A549 (cell line): ENCODE measurements around the gene HACE1.

ENCODE experiments used
- GATA3 ChIP-seq: IDR thresholded peaks from 2 replicates; pipeline ENCODE4 v1.6.1; 2012; ENCODE audit warnings: borderline replicate concordance
- JUN ChIP-seq, 2 experiments: fragments of >200 bp; sonication (Bioruptor Twin); formaldehyde crosslinking; IDR thresholded peaks; 2 replicates in 1 of 2; 3 replicates in 1 of 2; pipeline ENCODE4 v1.6.1; 2016 to 2017

- no peak for TF ChIP-seq JUN (IDR thresholded peaks at IDR 0.05)
- TF ChIP-seq GATA3, result no peak
These were observed 123.2 kb downstream of the HACE1 start for GRCh38 chr6:104736545-104736944.
